GM12872 (cell line): Measurements from ENCODE around the gene TWF2.

ENCODE experiments used
- TF ChIP-seq, protein P1 (sequence below): IDR thresholded peaks from 3 replicates; pipeline ENCODE4 v1.5.1; 2011; ENCODE audit warnings: low read depth, mild to moderate bottlenecking, low read length, moderate library complexity; ENCODE audit not compliant: insufficient read depth

TWF2 gene

GRCh38 chr3:52265387-52265786 is 26.4 kb upstream of the TWF2 start:
- TF ChIP-seq, protein P1, sequence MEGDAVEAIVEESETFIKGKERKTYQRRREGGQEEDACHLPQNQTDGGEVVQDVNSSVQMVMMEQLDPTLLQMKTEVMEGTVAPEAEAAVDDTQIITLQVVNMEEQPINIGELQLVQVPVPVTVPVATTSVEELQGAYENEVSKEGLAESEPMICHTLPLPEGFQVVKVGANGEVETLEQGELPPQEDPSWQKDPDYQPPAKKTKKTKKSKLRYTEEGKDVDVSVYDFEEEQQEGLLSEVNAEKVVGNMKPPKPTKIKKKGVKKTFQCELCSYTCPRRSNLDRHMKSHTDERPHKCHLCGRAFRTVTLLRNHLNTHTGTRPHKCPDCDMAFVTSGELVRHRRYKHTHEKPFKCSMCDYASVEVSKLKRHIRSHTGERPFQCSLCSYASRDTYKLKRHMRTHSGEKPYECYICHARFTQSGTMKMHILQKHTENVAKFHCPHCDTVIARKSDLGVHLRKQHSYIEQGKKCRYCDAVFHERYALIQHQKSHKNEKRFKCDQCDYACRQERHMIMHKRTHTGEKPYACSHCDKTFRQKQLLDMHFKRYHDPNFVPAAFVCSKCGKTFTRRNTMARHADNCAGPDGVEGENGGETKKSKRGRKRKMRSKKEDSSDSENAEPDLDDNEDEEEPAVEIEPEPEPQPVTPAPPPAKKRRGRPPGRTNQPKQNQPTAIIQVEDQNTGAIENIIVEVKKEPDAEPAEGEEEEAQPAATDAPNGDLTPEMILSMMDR = no peak

- TF ChIP-seq, protein P1 = no peak
Observed at GRCh38 chr3:52262447-52262846, 23.5 kb upstream of the TWF2 start.

GRCh38 chr3:52259448-52259847 is 20.5 kb upstream of the TWF2 start:
- TF ChIP-seq, protein P1 = no peak

GRCh38 chr3:52259035-52259434 is 20.1 kb upstream of the TWF2 start:
- TF ChIP-seq, protein P1 = no peak

DNA sequence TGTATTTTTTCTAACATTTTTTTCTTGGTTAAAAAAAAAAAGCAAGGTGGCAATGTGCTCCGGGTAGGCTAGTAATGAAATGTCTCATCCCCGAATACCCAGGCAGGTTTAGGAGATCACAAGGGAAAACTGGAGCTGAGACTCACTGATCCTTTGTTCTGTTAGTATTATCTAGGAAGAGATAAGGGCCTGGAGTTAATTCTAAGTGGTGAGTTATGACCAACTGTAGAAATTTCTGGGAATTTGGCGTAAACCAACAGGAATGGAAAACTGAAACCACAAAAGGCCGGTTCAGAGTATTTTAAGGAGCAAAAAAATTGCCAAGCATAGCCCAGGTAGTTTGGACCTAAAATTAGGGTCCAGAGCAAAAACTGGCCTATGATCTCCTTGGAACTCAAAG is 19.0 kb upstream of the TWF2 start:
- TF ChIP-seq, protein P1 = no peak

DNA sequence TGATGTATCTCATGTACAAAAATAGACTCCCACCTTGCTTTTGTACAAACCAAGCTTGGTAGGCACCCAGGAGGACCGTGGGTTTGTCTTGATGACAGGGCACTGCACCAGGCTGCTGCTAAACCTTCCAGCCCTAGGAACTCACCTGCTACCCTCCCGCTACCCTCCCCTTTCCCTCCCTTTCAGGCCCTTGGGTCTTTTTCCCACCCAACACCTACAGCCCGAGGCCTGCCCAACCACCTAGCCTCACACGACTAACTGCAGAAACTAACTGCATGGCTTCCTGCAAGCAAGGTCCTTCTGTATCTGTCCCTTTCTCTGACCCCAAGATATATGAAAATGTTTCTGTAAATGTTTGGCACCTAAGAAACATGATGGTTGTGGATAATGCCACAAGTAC is 17.7 kb upstream of the TWF2 start:
- TF ChIP-seq, protein P1 = no peak

DNA sequence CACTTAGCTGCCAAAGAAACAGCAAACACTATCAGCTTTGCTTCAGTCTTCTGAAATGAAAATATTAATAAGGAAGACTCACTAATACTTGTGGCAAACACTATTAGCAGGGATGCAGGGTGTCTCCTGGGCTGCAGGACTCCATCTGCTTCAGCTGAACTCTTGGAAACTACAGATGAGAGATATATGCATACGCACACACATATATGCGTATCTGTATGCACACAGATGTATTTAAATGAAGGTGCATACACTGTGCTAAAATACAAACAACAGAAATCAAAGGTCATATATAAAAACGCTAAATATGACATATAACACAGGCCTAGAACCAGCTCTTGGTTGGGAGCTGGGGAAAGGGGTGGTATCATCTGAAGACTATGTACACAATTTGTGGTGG is 17.2 kb upstream of the TWF2 start:
- TF ChIP-seq, protein P1 = no peak

DNA sequence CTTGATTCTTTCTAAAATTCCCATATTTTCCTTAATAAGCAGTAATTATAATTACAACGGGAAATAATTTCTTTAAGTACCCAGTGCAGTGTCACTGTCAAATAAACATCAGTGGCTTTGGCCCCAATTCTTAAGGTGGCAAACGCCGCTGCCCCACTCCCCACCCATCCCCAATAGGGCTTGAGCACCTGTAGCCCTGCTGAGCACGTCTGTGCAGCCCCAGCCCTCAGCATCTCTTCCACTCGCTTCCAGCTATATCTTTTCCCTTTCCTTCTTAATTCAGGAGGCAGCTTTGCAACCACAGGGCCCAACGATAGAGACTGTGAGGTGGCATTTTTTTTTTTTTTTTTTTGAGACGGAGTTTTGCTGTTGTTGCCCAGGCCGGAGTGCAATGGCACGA is 15.7 kb upstream of the TWF2 start:
- TF ChIP-seq, protein P1 = no peak
